ENCODE measurements around the gene BIRC6.

- no peak for TF ChIP-seq POLR2A (IDR thresholded peaks at IDR 0.05; ENCODE audit: low read depth, low read length)
- TF ChIP-seq POLR2AphosphoS5 (IDR thresholded peaks at IDR 0.05; ENCODE audit: low read depth, low read length): no peak
- TF ChIP-seq PAX5 (IDR thresholded peaks at IDR 0.05; ENCODE audit: insufficient read depth, low read length, severe bottlenecking): no peak
Measured at GRCh38 chr2:32656069-32656468, 299.2 kb downstream of the BIRC6 start.

All from GM12891 (cell line).